Activated naive CD4-positive, alpha-beta T cell treated with anti-CD3 and anti-CD28 coated beads for 36 hours (primary cell): ENCODE measurements around the gene SEMA5B. TPM values are rescaled to one million over a fixed set of nuclear protein-coding genes. Genes with fewer than 3 reads are reported as not detected.

Source experiments
- CTCF ChIA-PET: fragments of 350-600 bp; sonication (Branson Sonifier 250); formaldehyde crosslinking; loops from one replicate; lab custom pipeline; 2021; ENCODE audit warnings: antibody characterized with exemption; lab: Charles Lee
- DNase-seq: peaks from one replicate; pipeline ENCODE4 v3.0.0-alpha.2; 2020
- H3K27ac Mint-ChIP-seq: one replicate; pipeline ENCODE4 v1.8.0; 2021; ENCODE audit warnings: mild to moderate bottlenecking, mixed read lengths
- H3K27me3 Mint-ChIP-seq: one replicate; pipeline ENCODE4 v1.8.0; 2021; ENCODE audit warnings: low read depth, mixed read lengths
- H3K36me3 Mint-ChIP-seq: one replicate; pipeline ENCODE4 v1.8.0; 2021; ENCODE audit warnings: low read depth, mixed read lengths
- H3K4me1 Mint-ChIP-seq: one replicate; pipeline ENCODE4 v1.8.0; 2021; ENCODE audit warnings: low read depth, mixed read lengths
- H3K4me3 Mint-ChIP-seq: one replicate; pipeline ENCODE4 v1.8.0; 2021; ENCODE audit warnings: mild to moderate bottlenecking, moderate library complexity, mixed read lengths
- H3K9me3 Mint-ChIP-seq: one replicate; pipeline ENCODE4 v1.8.0; 2021; ENCODE audit warnings: mixed read lengths
- intact Hi-C: fragments of 100-400 bp; cut with micrococcal nuclease; formaldehyde crosslinking; loops from one replicate; pipeline ENCODE4 v1.15.1; 2023
- total RNA-seq, 2 experiments: library from RNA; stranded (reverse); gene quantifications; one replicate each; pipeline ENCODE4 v1.2.3, GENCODE V29; 2021

SEMA5B gene
- total RNA-seq, result not detected

GRCh38 chr3:123027292-123028232, at the start of gene SEMA5B:
Gene SEMA5B, minus strand, starts transcription at chr3:123027763. Its CDS starts 66,500 bp downstream, at chr3:122961263.
- DNase-seq, result peak; percentile 9
- no peaks in the 10 kb centered on the region for H3K9me3 Mint-ChIP-seq
- peak within 1 kb of the TSS; percentile 55 for H3K4me3 Mint-ChIP-seq
- peaks cover 60% of the 10 kb centered on the region for H3K27me3 Mint-ChIP-seq
- no peak within 1 kb of the TSS for H3K27ac Mint-ChIP-seq
- H3K36me3 Mint-ChIP-seq, result no peaks in the 10 kb centered on the region
- intact Hi-C loops, result loop anchor here (1.0 to 5.0 kb wide), 9 partner anchors 84 to 1481 kb away; partner anchors contain the start of gene PARP14
- CTCF ChIA-PET, result interaction anchor here (0.6 to 5.3 kb wide), 19 partner anchors 8 to 276 kb away, joined by 3 to 27 read pairs (median 4); no protein-coding TSS in a partner anchor
- peaks cover 11% of the 10 kb centered on the region for H3K4me1 Mint-ChIP-seq

- no peaks in the 10 kb centered on the region for H3K27me3 Mint-ChIP-seq
- no peak overlapping the region for H3K27ac Mint-ChIP-seq
- CTCF ChIA-PET, result interaction anchor here (0.5 to 1.4 kb wide), 2 partner anchors 37 to 50 kb away, joined by 3 read pairs; no protein-coding TSS in a partner anchor
- no peaks in the 10 kb centered on the region for H3K9me3 Mint-ChIP-seq
- H3K4me3 Mint-ChIP-seq, result no peak overlapping the region
- H3K36me3 Mint-ChIP-seq, result peaks cover 7% of the 10 kb centered on the region
- no peak for DNase-seq
- H3K4me1 Mint-ChIP-seq, result peaks cover 23% of the 10 kb centered on the region
- intact Hi-C loops, result no loop called here
Measured at GRCh38 chr3:123076496-123077418, 49.2 kb upstream of the SEMA5B start.

- Mint-ChIP-seq H3K9me3 (no peaks in the 10 kb centered on the region), H3K36me3 (peaks cover 4% of the 10 kb centered on the region), H3K27ac (no peak overlapping the region), H3K4me1 (peaks cover 24% of the 10 kb centered on the region), H3K4me3 (no peak overlapping the region), H3K27me3 (no peaks in the 10 kb centered on the region)
- DNase-seq, result no peak
- intact Hi-C loops, result no loop called here
- CTCF ChIA-PET, result interaction anchor here (0.5 kb wide), 1 partner anchor 36 kb away, joined by 3 read pairs; no protein-coding TSS in a partner anchor
Measured at GRCh38 chr3:123076112-123076495, 48.5 kb upstream of the SEMA5B start.

- intact Hi-C loops, result no loop called here
- Mint-ChIP-seq H3K27me3 (no peaks in the 10 kb centered on the region), H3K4me3 (no peak overlapping the region), H3K9me3 (no peaks in the 10 kb centered on the region), H3K36me3 (peaks cover 4% of the 10 kb centered on the region), H3K27ac (no peak overlapping the region), H3K4me1 (peaks cover 26% of the 10 kb centered on the region)
- no peak for DNase-seq
- CTCF ChIA-PET, result no interaction called here
Measured at GRCh38 chr3:123075359-123075758, 47.8 kb upstream of the SEMA5B start.

- DNase-seq, result no peak
- Mint-ChIP-seq H3K27ac (no peak overlapping the region), H3K36me3 (peaks cover 4% of the 10 kb centered on the region), H3K27me3 (no peaks in the 10 kb centered on the region), H3K9me3 (no peaks in the 10 kb centered on the region), H3K4me3 (no peak overlapping the region), H3K4me1 (peaks cover 37% of the 10 kb centered on the region)
- CTCF ChIA-PET, result no interaction called here
- intact Hi-C loops, result no loop called here
Measured at GRCh38 chr3:123072564-123072963, 45.0 kb upstream of the SEMA5B start.

- no peak overlapping the region for H3K27ac Mint-ChIP-seq
- no peaks in the 10 kb centered on the region for H3K9me3 Mint-ChIP-seq
- intact Hi-C loops, result no loop called here
- H3K4me3 Mint-ChIP-seq, result no peak overlapping the region
- H3K27me3 Mint-ChIP-seq, result no peaks in the 10 kb centered on the region
- DNase-seq, result no peak
- CTCF ChIA-PET, result interaction anchor here (1.3 kb wide), 1 partner anchor 126 kb away, joined by 3 read pairs; no protein-coding TSS in a partner anchor
- H3K36me3 Mint-ChIP-seq, result peaks cover 4% of the 10 kb centered on the region
- peaks cover 37% of the 10 kb centered on the region for H3K4me1 Mint-ChIP-seq
Measured at GRCh38 chr3:123072152-123072551, 44.6 kb upstream of the SEMA5B start.

GRCh38 chr3:123071581-123071980, 44.0 kb upstream of the SEMA5B start:
- CTCF ChIA-PET, result interaction anchor here (1.1 to 1.3 kb wide), 2 partner anchors 126 to 129 kb away, joined by 3 to 5 read pairs; no protein-coding TSS in a partner anchor
- Mint-ChIP-seq H3K27ac (no peak overlapping the region), H3K4me3 (no peak overlapping the region), H3K27me3 (no peaks in the 10 kb centered on the region), H3K36me3 (peaks cover 4% of the 10 kb centered on the region), H3K9me3 (no peaks in the 10 kb centered on the region), H3K4me1 (peaks cover 38% of the 10 kb centered on the region)
- no peak for DNase-seq
- intact Hi-C loops, result no loop called here

- H3K4me3 Mint-ChIP-seq, result no peak overlapping the region
- H3K4me1 Mint-ChIP-seq, result peaks cover 33% of the 10 kb centered on the region
- H3K9me3 Mint-ChIP-seq, result no peaks in the 10 kb centered on the region
- intact Hi-C loops, result no loop called here
- peaks cover 4% of the 10 kb centered on the region for H3K36me3 Mint-ChIP-seq
- CTCF ChIA-PET, result interaction anchor here (1.1 to 1.3 kb wide), 2 partner anchors 127 to 129 kb away, joined by 3 to 5 read pairs; no protein-coding TSS in a partner anchor
- no peak overlapping the region for H3K27ac Mint-ChIP-seq
- H3K27me3 Mint-ChIP-seq, result no peaks in the 10 kb centered on the region
- no peak for DNase-seq
Measured at GRCh38 chr3:123071146-123071545, 43.6 kb upstream of the SEMA5B start.

GRCh38 chr3:123070510-123070909, 42.9 kb upstream of the SEMA5B start:
- peaks cover 4% of the 10 kb centered on the region for H3K36me3 Mint-ChIP-seq
- H3K27me3 Mint-ChIP-seq, result no peaks in the 10 kb centered on the region
- no peak overlapping the region for H3K27ac Mint-ChIP-seq
- CTCF ChIA-PET, result interaction anchor here (1.1 kb wide), 1 partner anchor 128 kb away, joined by 5 read pairs; no protein-coding TSS in a partner anchor
- DNase-seq, result no peak
- peaks cover 29% of the 10 kb centered on the region for H3K4me1 Mint-ChIP-seq
- no peaks in the 10 kb centered on the region for H3K9me3 Mint-ChIP-seq
- intact Hi-C loops, result no loop called here
- H3K4me3 Mint-ChIP-seq, result no peak overlapping the region

GRCh38 chr3:123068601-123069381, 41.2 kb upstream of the SEMA5B start:
- peaks cover 4% of the 10 kb centered on the region for H3K36me3 Mint-ChIP-seq
- H3K4me1 Mint-ChIP-seq, result peaks cover 35% of the 10 kb centered on the region
- no peak overlapping the region for H3K27ac Mint-ChIP-seq
- intact Hi-C loops, result loop anchor here (5.0 kb wide), 1 partner anchor 686 kb away; the partner anchor contains the start of genes FAM162A and MIX23
- no peaks in the 10 kb centered on the region for H3K9me3 Mint-ChIP-seq
- DNase-seq, result no peak
- H3K27me3 Mint-ChIP-seq, result no peaks in the 10 kb centered on the region
- H3K4me3 Mint-ChIP-seq, result peak overlapping the region; percentile 81
- CTCF ChIA-PET, result no interaction called here
